Activated naive CD4-positive, alpha-beta T cell treated with Interleukin-2 at 50 U/mL for 16 hours (primary cell): ENCODE results near the gene DDX11.
"Not testable (repeated sequence)": the region's sequence is repeated elsewhere in the genome, so short reads cannot be mapped to it uniquely, and the experiment has no call there.

ENCODE experiments used
- DNase-seq: peaks from one replicate; pipeline ENCODE4 v3.0.0-alpha.2; 2020

Gene DDX11

DNA sequence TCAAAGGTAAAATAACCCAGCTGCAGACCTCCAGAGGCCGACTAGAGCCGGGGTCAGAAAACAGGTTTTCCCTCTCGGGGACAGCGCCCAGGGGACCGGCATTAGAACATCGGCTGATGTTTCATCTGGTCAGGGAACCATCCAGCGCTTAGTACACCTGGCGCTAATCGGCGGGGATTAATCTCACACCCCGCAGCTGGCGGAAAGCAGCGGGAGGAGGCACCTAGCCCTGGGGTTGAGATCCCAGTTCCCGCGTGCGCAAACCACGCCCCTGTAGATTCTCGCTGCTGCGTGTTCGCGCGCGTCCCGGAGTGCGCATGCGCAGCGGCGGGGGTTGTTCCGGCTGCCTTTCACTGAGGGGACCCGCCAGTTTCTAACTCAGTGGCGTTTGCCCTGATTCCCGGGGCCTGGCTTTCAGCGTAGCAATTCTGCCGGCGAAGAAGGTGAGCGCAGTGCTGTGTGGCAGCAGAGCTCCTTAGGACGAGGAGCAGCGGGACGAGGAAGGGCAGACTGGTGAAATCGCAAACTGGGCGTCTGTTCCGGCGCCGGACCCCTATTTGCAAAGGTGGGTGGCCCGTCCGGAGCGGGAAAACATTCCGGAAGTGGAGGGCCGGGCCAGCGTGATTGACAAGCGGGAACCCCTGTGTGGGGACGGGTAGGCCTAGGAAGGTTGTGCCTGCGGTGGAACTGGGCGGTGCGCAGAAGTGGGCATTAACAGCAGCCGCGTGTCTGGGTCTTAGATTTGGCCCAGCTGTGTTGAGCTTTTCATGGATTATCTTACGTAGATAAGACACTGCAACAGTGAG, at the start of gene DDX11:
Gene DDX11 (plus strand): TSS at position 334 of the 806 bp plus-strand sequence. CDS start 4,534 bp downstream, outside the sequence.
- DNase-seq, result peak; percentile 95

DNA sequence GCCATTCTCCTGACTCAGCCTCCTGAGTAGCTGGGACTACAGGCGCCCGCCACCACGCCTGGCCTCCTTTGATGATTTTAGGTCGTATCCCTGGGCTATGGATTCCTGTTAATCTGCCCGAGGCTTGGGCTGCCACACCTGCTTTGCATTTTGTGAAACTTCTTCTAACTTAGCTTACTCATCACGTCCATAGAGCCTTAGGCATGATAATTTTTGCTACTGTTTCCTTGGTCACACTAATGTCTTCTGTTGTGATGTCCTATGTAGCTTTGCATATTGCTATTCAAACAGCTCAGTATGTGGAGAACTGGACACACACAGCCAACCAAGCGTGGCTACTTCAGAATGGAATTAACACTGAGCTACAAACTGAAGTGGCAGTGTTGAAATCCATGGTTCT, 47.5 kb upstream of the DDX11 start:
- DNase-seq, result no peak

DNA sequence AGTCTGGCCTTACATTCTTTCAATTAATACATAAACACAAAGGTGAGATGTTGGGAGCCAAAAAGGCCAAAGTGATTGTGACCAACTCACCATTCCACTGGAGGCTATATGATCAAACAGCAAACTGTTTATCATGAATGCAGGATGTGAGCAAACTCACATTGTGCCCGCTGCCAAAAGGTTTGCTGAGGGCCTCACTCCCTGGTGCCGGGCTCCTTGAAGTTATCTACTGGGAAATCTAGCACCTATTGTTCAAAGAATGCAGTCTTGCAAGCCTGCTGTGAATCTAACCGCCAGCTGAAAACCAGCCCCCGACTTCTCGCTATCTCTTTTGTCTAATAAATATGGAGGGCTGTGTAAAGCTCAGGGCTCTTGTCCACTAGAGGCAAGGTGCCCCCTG, 46.7 kb upstream of the DDX11 start:
- not testable (repeated sequence) for DNase-seq

DNA sequence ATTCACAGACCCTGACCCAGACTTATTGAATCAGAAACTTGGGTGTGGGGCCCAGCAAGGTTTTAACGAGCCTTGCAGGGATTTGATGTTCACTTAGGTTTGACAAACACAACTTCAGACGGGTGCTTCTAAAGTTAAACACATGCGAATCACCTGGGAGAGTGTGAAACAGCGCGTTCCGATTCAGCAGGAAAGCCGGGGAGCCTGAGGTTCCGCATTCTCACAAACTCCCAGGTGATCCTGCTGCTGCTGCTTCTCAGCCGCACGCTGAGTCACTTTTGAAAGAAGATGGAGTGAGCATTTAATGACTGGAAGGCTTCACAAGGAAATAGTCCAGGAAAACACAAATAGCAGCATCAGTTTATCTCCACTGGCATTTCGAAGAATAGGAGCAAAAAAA, 44.2 kb upstream of the DDX11 start:
- no peak for DNase-seq

GRCh38 chr12:31029916-31030562, 43.6 kb upstream of the DDX11 start:
- no peak for DNase-seq

DNA sequence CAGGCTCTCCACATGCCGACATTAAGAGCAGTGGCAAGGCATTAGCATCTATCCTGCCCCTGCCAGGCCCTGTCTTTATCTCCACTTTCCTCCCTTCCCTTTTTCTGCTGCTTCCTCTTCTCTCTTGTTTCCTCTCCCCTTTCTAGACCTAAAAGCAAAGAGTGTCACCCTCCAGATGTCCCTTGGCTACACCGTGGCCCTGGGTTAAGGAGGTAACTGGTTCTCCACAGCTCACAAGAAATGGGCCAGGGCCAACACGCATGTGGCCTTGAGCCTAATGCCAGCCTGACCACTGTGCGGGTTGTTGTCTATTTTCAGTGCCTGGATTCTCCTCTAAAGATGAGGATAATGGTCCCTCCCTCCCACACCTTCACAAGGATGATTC, 41.7 kb upstream of the DDX11 start:
- DNase-seq, result no peak

GRCh38 chr12:31033146-31033545, 40.5 kb upstream of the DDX11 start:
- DNase-seq, result no peak

GRCh38 chr12:31033681-31034080, 40.0 kb upstream of the DDX11 start:
- DNase-seq, result no peak

- DNase-seq, result no peak
These were observed 39.3 kb upstream of the DDX11 start for GRCh38 chr12:31034372-31034771.

- no peak for DNase-seq
These were observed 38.4 kb upstream of the DDX11 start for GRCh38 chr12:31035226-31035625.

- no peak for DNase-seq
These were observed 37.5 kb upstream of the DDX11 start for GRCh38 chr12:31035967-31036665.

GRCh38 chr12:31037028-31037427, 36.6 kb upstream of the DDX11 start:
- no peak for DNase-seq

DNA sequence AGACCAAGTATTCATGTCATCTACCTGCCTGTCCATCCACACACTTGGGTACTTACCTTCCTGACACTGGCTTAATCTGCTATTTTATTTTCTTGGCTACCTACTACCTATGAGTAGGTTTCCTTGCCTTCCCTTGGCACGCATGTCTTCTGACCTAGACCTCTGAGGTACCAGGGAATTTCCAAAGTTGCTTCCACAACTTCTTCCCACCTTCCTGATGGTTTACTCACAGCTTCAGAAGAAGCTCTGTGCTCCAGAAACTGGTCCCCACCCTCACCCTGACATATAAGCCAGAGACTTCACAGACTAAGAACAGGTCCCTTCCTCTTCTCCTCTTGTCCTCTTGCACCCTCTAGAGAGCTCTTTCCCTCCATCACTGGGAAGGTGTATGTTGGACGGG, 35.7 kb upstream of the DDX11 start:
- DNase-seq, result no peak

GRCh38 chr12:31041033-31041564, 32.6 kb upstream of the DDX11 start:
- DNase-seq, result no peak

- not testable (repeated sequence) for DNase-seq
These were observed 23.5 kb upstream of the DDX11 start for GRCh38 chr12:31050143-31050542.

- not testable (repeated sequence) for DNase-seq
These were observed 23.1 kb upstream of the DDX11 start for GRCh38 chr12:31050548-31050947.

GRCh38 chr12:31051692-31052091, 22.0 kb upstream of the DDX11 start:
- DNase-seq, result not testable (repeated sequence)

GRCh38 chr12:31052121-31052520, 21.5 kb upstream of the DDX11 start:
- not testable (repeated sequence) for DNase-seq

DNA sequence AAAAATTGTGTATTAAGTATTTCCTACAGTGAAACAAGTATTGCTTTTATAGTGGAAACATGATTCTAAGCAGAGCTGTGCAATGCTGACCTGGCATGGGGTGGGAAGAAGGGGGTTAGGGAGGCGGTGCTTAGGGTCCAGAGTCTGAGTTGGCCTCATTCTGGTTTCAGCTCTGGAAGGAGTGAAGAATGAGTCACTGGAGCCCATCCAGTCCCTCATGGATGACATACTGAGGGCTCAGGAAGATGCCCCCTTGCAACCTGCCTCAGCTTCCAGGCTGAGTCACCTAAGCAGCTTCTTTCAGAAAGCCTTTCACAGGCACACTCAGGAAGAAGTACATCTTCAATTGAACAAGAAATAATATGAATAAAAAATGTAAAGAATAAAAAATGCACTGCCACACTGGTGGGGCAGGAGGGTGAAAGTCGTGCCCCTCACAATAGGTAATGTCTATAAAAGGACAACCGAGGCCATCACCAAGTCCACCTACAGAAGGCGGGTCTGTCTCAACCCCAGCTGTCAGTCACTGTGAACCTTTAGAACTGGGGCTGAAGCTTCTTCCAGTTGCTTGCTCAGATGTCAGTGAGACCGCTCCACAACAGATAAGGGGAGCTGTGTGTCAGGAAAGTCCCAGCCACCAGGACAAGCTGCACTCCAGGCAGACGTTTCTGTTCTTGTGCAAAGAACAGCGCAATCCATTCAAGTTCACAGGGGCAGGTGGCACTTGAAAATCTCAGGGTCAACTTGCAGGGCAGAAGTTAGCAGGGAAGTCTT, 20.8 kb upstream of the DDX11 start:
- DNase-seq, result not testable (repeated sequence)

- not testable (repeated sequence) for DNase-seq
These were observed 19.7 kb upstream of the DDX11 start for GRCh38 chr12:31053944-31054343.

- DNase-seq, result no peak
These were observed 16.0 kb upstream of the DDX11 start for GRCh38 chr12:31057671-31058070.

GRCh38 chr12:31066196-31066595, 7.5 kb upstream of the DDX11 start:
- DNase-seq, result not testable (repeated sequence)

- DNase-seq, result not testable (repeated sequence)
These were observed 6.0 kb upstream of the DDX11 start for GRCh38 chr12:31067656-31068055.
